NCI-H524 (cell line): ENCODE data around the gene MOB3B.

Source experiments
- DNase-seq, 2 experiments: peaks; one replicate each; lab custom pipeline; 2025; lab: John Stamatoyannopoulos, UW

The MOB3B gene

DNA sequence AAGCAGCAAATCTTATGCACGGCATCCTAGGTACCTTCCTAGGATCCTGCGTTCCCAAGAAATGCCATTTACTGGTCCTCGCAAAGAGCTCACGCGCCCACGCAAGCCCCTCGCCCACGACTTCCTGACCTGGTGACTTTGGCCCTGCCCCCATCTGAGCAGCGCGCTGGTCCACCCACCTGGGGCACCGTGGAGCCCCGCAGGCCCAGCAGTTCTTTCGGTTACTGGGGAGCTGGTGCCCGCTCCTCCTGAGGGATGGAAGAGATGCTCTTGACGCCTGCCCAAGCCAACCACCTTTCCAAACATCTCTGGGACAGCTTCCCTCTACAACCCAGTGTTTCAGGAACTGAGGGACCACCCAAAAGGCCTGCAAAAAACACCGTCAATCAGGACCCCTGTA lies 249.4 kb downstream of the MOB3B start:
- DNase-seq: no peak

DNA sequence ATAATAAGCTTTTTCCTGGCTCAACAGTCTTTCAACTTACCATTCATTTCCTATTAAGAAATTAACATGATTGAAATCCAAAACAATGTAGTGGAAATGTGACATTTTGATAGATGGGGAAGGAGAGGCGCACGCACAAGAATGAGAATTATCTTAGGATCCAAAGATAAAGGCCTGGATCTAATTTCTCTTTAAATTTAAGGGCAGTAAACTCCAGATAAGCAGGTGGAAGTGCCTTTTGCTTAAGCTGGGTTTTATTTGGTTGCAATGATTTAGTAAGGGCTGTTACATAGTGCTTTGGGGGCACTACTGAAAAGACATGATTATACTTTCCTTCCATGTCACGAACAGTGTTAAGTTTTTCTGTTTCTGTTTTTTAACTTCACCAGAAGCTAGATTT lies 250.0 kb downstream of the MOB3B start:
- DNase-seq: no peak

DNA sequence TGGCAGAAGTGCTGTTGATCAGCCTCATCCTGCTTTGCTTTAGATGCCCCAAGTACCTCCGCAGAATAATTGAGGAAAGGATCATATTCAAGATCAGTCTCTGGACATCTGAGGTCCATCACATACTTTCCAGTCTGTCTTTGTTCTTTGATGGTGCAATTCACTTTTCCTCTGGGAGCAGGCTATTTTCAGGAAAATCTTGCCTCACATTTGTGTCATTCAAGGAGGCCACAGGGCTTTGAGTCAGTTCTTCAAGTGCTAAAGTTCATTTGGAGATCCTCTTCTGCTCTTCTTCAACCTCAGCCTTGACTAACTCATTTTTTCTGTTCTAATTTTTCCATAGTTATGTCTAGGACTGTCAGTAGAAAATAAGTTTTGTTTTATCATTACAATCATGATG lies 251.2 kb downstream of the MOB3B start:
- DNase-seq: no peak

DNA sequence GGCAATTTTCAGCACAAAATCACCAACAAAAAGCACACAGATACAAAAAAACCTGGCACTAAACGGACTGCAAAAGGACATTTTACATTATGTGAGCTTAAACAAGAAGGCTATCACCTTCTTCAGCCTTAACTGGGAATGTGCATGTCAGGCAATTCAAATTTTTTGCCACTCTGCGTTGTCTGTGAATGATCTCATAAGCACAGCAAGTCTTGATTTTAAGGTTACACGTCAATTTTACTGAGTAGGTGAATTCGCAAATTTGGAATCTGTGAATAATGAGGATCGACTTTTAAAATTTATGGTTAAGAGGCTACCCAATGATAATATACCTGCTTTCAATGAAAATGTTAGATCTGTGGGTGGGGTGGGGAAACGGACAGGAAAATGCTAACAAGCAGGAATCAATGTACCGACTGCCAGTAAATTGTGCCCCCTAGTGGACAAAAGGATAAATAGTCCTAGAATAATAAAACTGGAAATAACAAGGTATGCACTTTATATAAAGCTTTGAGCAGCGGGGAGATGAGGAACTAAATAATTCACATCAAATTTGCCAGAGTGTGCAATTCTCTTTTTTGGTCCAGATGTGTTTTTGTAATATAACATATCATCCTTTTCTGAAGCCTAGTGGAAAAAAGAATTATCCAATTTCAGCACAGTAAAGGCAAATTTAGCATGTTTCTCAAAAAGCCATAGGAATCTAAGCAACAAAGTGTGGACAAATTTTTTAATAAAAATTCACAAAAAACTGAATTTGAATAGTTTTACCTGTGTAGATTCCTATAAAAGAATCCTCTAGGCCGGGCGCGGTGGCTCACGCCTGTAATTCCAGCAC lies 253.2 kb downstream of the MOB3B start:
- DNase-seq: peak; percentile 9 to 63
